ENCODE data around the gene CBX1. TPM values are rescaled to one million over a fixed set of nuclear protein-coding genes. Genes with fewer than 3 reads are reported as not detected.

The CBX1 gene
- total and polyA plus RNA-seq, 2 of the 13 experiments (the other 11 are each of a cell fraction or from before 2014, with no cell fraction given): 17.8 to 108 TPM

- TF ChIP-seq, protein P1, sequence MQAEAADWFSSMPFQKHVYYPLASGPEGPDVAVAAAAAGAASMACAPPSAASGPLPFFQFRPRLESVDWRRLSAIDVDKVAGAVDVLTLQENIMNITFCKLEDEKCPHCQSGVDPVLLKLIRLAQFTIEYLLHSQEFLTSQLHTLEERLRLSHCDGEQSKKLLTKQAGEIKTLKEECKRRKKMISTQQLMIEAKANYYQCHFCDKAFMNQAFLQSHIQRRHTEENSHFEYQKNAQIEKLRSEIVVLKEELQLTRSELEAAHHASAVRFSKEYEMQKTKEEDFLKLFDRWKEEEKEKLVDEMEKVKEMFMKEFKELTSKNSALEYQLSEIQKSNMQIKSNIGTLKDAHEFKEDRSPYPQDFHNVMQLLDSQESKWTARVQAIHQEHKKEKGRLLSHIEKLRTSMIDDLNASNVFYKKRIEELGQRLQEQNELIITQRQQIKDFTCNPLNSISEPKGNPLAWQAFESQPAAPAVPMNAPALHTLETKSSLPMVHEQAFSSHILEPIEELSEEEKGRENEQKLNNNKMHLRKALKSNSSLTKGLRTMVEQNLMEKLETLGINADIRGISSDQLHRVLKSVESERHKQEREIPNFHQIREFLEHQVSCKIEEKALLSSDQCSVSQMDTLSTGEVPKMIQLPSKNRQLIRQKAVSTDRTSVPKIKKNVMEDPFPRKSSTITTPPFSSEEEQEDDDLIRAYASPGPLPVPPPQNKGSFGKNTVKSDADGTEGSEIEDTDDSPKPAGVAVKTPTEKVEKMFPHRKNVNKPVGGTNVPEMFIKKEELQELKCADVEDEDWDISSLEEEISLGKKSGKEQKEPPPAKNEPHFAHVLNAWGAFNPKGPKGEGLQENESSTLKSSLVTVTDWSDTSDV (CRISPR knock-in tag; IDR thresholded peaks at IDR 0.05): no peak
- TF ChIP-seq ZMAT3 (CRISPR knock-in tag; conservative IDR thresholded peaks at IDR 0.05) (no peak), PRMT3 (CRISPR knock-in tag; IDR thresholded peaks at IDR 0.05; ENCODE audit: borderline replicate concordance, low read depth) (no peak), DNMT1 (CRISPR knock-in tag; IDR thresholded peaks at IDR 0.05) (no peak), NRL (CRISPR knock-in tag; IDR thresholded peaks at IDR 0.05; ENCODE audit: borderline replicate concordance) (peak; percentile 88; the same call in 1 of the 2 replicates), ZNF878 (CRISPR knock-in tag; IDR thresholded peaks at IDR 0.05) (no peak), HOXA5 (CRISPR knock-in tag; IDR thresholded peaks at IDR 0.05) (no peak), AHDC1 (CRISPR knock-in tag; IDR thresholded peaks at IDR 0.05; ENCODE audit: borderline replicate concordance) (peak; percentile 14; the same call in 1 of the 2 replicates), ZNF557 (CRISPR knock-in tag; IDR thresholded peaks at IDR 0.05) (peak; percentile 46; the same call in 1 of the 2 replicates), ZBTB25 (CRISPR knock-in tag; IDR thresholded peaks at IDR 0.05) (no peak), ISX (CRISPR knock-in tag; conservative IDR thresholded peaks at IDR 0.05) (no peak), DRAP1 (CRISPR knock-in tag; IDR thresholded peaks at IDR 0.05) (peak; percentile 39), ZNF251 (CRISPR knock-in tag; IDR thresholded peaks at IDR 0.05) (no peak), ZNF33A (CRISPR knock-in tag; IDR thresholded peaks at IDR 0.05; ENCODE audit: borderline replicate concordance) (no peak)
- TF ChIP-seq, protein P2, sequence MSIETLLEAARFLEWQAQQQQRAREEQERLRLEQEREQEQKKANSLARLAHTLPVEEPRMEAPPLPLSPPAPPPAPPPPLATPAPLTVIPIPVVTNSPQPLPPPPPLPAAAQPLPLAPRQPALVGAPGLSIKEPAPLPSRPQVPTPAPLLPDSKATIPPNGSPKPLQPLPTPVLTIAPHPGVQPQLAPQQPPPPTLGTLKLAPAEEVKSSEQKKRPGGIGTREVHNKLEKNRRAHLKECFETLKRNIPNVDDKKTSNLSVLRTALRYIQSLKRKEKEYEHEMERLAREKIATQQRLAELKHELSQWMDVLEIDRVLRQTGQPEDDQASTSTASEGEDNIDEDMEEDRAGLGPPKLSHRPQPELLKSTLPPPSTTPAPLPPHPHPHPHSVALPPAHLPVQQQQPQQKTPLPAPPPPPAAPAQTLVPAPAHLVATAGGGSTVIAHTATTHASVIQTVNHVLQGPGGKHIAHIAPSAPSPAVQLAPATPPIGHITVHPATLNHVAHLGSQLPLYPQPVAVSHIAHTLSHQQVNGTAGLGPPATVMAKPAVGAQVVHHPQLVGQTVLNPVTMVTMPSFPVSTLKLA (IDR thresholded peaks at IDR 0.05): peak; percentile 69
Observed at GRCh38 chr17:48025040-48025903, 76.0 kb downstream of the CBX1 start (continued).
